K562 (cell line): ENCODE data around the gene RUFY2. TPM values are rescaled to one million over a fixed set of nuclear protein-coding genes. Genes with fewer than 3 reads are reported as not detected.

ENCODE experiments used
- CAMTA2 ChIP-seq: fragments of 250-450 bp; sonication (Bioruptor Pico); conservative IDR thresholded peaks from 2 replicates; pipeline ENCODE4 v1.5.1; 2022
- CHD2 ChIP-seq: IDR thresholded peaks from 2 replicates; pipeline ENCODE4 v1.6.1; 2011; ENCODE audit warnings: low read depth, low read length
- DEAF1 ChIP-seq: fragments of 450-650 bp; formaldehyde crosslinking; IDR thresholded peaks from 2 replicates; pipeline ENCODE4 v1.4.0; 2020; ENCODE audit warnings: mild to moderate bottlenecking, moderate library complexity
- FOXA3 ChIP-seq, 2 experiments: fragments of 450-650 bp in 1 of 2; sonication (generic) in 1 of 2; formaldehyde crosslinking; IDR thresholded peaks in 1 of 2; conservative IDR thresholded peaks in 1 of 2; 2 replicates each; pipeline versions ENCODE4 v1.4.0 to v1.8.0; 2020 to 2022; ENCODE audit warnings: mild to moderate bottlenecking in 2 of 2, missing genetic modification reagents in 1 of 2
- HDAC6 ChIP-seq: IDR thresholded peaks from 2 replicates; pipeline ENCODE4 v1.6.1; 2012; ENCODE audit warnings: low read depth, mild to moderate bottlenecking, control low read depth, inconsistent platforms, low read length, moderate library complexity
- HMGN3 ChIP-seq: IDR thresholded peaks from 2 replicates; pipeline ENCODE4 v1.6.1; 2011; ENCODE audit warnings: borderline replicate concordance, low read depth, mild to moderate bottlenecking, mixed read lengths, low read length; ENCODE audit not compliant: insufficient read length; ENCODE audit errors: extremely low read depth
- KLF13 ChIP-seq: fragments of 450-650 bp; IDR thresholded peaks from 2 replicates; pipeline ENCODE4 v1.6.1; 2016; ENCODE audit warnings: missing genetic modification characterization, low read depth, mild to moderate bottlenecking, missing compliant biosample characterization, moderate library complexity, borderline replicate concordance
- MAZ ChIP-seq, 2 experiments: fragments of 450-650 bp in 1 of 2; sonication (generic) in 1 of 2; formaldehyde crosslinking; IDR thresholded peaks in 1 of 2; conservative IDR thresholded peaks in 1 of 2; 2 replicates each; pipeline versions ENCODE4 v1.4.0 to v1.5.0; 2020; ENCODE audit warnings: mild to moderate bottlenecking in 1 of 2, missing genetic modification reagents in 1 of 2
- NR0B1 ChIP-seq: fragments of 450-650 bp; IDR thresholded peaks from one replicate; pipeline ENCODE4 v1.6.1; 2018; ENCODE audit warnings: mild to moderate bottlenecking, moderate library complexity; ENCODE audit not compliant: partially characterized antibody
- PHB ChIP-seq: fragments of 250-450 bp; sonication (Bioruptor Pico); IDR thresholded peaks from 2 replicates; pipeline ENCODE4 v1.5.0; 2021
- SNRNP70 ChIP-seq: fragments of 200-400 bp; formaldehyde crosslinking; optimal IDR thresholded peaks from 2 replicates; pipeline ENCODE3; 2017; ENCODE audit warnings: low read depth, low read length
- STAT5A ChIP-seq: IDR thresholded peaks from 2 replicates; pipeline ENCODE4 v1.6.1; 2012; ENCODE audit warnings: low read length, inconsistent platforms, borderline replicate concordance
- STAT6 ChIP-seq: sonication (generic); formaldehyde crosslinking; IDR thresholded peaks from 2 replicates; pipeline ENCODE4 v1.8.1; 2023; ENCODE audit warnings: mild to moderate bottlenecking, missing genetic modification reagents
- TCF7 ChIP-seq: sonication (generic); IDR thresholded peaks from 2 replicates; pipeline ENCODE4 v1.6.1; 2016; ENCODE audit warnings: antibody characterized with exemption, borderline replicate concordance
- ZBTB7A ChIP-seq: IDR thresholded peaks from 2 replicates; pipeline ENCODE4 v1.6.1; 2011; ENCODE audit warnings: low read depth, mild to moderate bottlenecking, low read length, moderate library complexity, borderline replicate concordance; ENCODE audit not compliant: control insufficient read depth
- ZNF12 ChIP-seq: sonication (generic); formaldehyde crosslinking; IDR thresholded peaks from 2 replicates; pipeline ENCODE4 v1.4.0; 2020; ENCODE audit warnings: mild to moderate bottlenecking, missing genetic modification reagents
- ZNF121 ChIP-seq: sonication (generic); formaldehyde crosslinking; conservative IDR thresholded peaks from 2 replicates; pipeline ENCODE4 v1.8.0; 2022; ENCODE audit warnings: missing genetic modification reagents
- ZNF143 ChIP-seq: sonication (generic); formaldehyde crosslinking; IDR thresholded peaks from 2 replicates; pipeline ENCODE4 v1.9.0; 2022; ENCODE audit warnings: mild to moderate bottlenecking, missing genetic modification reagents
- ZNF311 ChIP-seq: fragments of 250-450 bp; sonication (Bioruptor Pico); IDR thresholded peaks from 2 replicates; pipeline ENCODE4 v1.4.0; 2020; ENCODE audit warnings: mild to moderate bottlenecking, moderate library complexity
- ZNF395 ChIP-seq: fragments of 200-800 bp; sonication (Bioruptor generic); IDR thresholded peaks from 2 replicates; pipeline ENCODE4 v1.6.1; 2017; ENCODE audit warnings: missing genetic modification characterization, missing compliant biosample characterization
- ZNF778 ChIP-seq: fragments of 450-650 bp; formaldehyde crosslinking; IDR thresholded peaks from 2 replicates; pipeline ENCODE4 v1.4.0; 2020; ENCODE audit warnings: mild to moderate bottlenecking, moderate library complexity
- polyA plus RNA-seq, 8 experiments: library from polyadenylated mRNA; depleted of rRNA in 4 of 8; stranded (reverse) in 5 of 8; unstranded in 3 of 8; fragments of >200 nt; fragmentation: Nextera tagmentation in 2 of 8; fragmentation: Illumina TruSeq in 1 of 8; extraction: Ambion mirVana in 2 of 8; extraction: Trizol in 1 of 8; gene quantifications; 2 replicates each; pipeline versions ENCODE4 v1.2.1 to v1.2.3, GENCODE V29; 2011 to 2014; ENCODE audit warnings: inconsistent platforms in 1 of 8, missing spikeins in 1 of 8
- total RNA-seq, 7 experiments: library from RNA; depleted of rRNA in 6 of 7; stranded (reverse); fragments of >200 nt in 6 of 7; fragmentation: Illumina TruSeq in 2 of 7; extraction: Trizol in 2 of 7; gene quantifications; 2 replicates each; pipeline versions ENCODE4 v1.2.1 to v1.2.3, GENCODE V29; 2011 to 2021; ENCODE audit warnings: low replicate concordance in 1 of 7

The RUFY2 gene
- total and polyA plus RNA-seq, 9 of the 15 experiments (the other 6 are each of a cell fraction or from before 2014, with no cell fraction given) = 3.7 to 20.1 (median 12.6) TPM

- TF ChIP-seq NR0B1 (no peak), FOXA3 (CRISPR knock-in tag; conservative IDR thresholded peaks at IDR 0.05 in 1 of 2, IDR thresholded peaks at IDR 0.05 in 1 of 2) (peak in 1 of 2 experiments; percentile 57; a peak in 1 of 4 replicates), PHB (CRISPR knock-in tag) (peak; percentile 28; the same call in 1 of the 2 replicates), ZNF12 (0 out of 2 replicates have a peak, but pooled peaks have one; percentile 19), ZNF395 (CRISPR knock-in tag) (peak; percentile 71; the same call in 1 of the 2 replicates), CAMTA2 (CRISPR knock-in tag) (no peak), SNRNP70 (no peak), HDAC6 (no peak), HMGN3 (peak; percentile 83), MAZ (CRISPR knock-in tag; conservative IDR thresholded peaks at IDR 0.05 in 1 of 2, IDR thresholded peaks at IDR 0.05 in 1 of 2) (peak; percentile 82 to 95), ZBTB7A (peak; percentile 99), ZNF778 (CRISPR knock-in tag) (no peak), DEAF1 (CRISPR knock-in tag) (no peak), KLF13 (tag) (peak; percentile 65), STAT5A (no peak), ZNF311 (no peak), CHD2 (no peak), ZNF121 (CRISPR knock-in tag) (no peak), TCF7 (0 out of 2 replicates have a peak, but pooled peaks have one; percentile 50), STAT6 (CRISPR knock-in tag) (no peak), ZNF143 (CRISPR knock-in tag) (no peak)
Measured at GRCh38 chr10:68406815-68407548, at the start of gene RUFY2 (continued).
